ENCODE data around the gene INO80.

DNA sequence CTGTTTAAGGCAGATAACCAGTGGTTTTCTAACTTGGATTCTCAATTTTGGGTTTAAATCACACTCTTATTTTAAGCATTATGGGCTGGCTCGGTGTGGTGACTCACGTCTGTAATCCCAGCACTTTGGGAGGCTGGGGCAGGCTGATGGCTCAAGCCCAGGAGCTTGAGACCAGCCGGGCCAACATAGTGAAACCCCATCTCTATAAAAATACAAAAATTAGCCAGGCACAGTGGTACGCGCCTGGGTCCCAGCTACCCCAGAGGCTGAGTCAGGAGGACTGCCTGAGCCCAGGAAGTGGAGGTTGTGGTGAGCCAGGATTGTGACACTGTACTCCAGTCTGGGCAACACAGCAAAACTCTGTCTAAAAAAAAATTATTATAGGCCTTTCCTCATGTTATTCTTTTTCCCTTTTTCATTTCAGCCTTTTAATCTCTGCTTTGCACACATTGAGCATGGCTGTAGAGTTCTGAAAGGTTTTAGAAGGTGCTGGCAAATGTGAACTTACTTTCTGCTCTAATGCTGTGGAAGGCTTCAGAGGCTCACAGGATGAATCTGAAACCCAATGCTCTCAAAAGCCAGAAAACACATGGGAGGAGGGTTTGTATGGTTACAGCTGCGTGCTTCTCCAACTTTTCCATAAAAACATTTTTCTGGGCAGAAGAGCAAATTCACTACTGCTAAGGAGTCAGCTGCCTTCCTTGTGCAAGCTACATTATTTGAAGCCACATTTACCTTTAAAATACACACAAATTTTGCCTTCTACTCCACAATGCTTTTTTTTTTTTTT lies 130.3 kb downstream of the INO80 start:
- TF ChIP-seq CTCF (conservative IDR thresholded peaks at IDR 0.05) (no peak), ZFX (IDR thresholded peaks at IDR 0.05) (no peak)

All from C4-2B (cell line).